Epithelial cell of prostate (primary cell): Measurements from ENCODE around the gene HOXB9.

Experiments
- DNase-seq: peaks from one replicate; pipeline ENCODE4 v3.0.0-alpha.2; 2011; ENCODE audit warnings: low read depth, low spot score
- H3K27ac ChIP-seq: fragments of 450-650 bp; 2 replicates; pipeline ENCODE4 v1.5.1; 2017; ENCODE audit warnings: mild to moderate bottlenecking

Gene HOXB9

DNA sequence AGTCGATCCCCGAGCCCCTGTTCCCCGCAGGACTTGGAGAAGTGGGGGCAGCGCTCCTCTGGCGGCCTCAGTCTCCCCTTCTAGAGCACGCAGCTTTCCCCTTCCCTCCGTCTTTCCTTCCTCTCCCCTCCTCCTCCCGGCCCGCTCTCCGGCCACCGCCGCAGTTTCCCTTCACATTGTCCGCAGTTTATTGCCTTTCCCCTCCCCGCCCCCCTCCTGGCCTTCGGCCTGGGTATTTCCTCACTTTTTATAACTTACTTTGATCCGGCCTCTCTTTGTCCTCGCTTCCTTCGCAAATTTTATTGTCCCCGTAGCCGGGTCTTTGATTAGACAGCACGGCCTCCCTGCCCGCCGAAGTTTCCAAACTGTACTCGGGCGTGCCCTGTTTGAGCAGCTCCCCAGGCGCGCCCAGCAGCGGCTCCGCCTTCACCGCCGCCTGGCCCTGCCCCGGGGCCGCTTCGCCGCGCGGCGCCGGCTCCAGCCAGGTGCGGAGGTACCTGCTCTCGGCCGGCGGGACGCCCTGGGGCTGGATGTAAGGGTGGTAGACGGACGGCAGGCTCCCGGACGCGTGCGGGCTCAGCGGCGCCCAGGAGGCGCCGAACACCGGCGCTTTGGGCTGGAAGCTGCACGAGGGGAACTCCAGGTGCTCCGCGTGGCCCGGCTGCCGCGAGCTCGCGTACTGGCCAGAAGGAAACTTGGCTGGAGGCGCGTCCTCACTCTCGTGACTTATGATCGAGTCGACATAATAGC is 488 bp downstream of the HOXB9 start:
- no peak for DNase-seq
- H3K27ac ChIP-seq, result peak overlapping the region; percentile 48

DNA sequence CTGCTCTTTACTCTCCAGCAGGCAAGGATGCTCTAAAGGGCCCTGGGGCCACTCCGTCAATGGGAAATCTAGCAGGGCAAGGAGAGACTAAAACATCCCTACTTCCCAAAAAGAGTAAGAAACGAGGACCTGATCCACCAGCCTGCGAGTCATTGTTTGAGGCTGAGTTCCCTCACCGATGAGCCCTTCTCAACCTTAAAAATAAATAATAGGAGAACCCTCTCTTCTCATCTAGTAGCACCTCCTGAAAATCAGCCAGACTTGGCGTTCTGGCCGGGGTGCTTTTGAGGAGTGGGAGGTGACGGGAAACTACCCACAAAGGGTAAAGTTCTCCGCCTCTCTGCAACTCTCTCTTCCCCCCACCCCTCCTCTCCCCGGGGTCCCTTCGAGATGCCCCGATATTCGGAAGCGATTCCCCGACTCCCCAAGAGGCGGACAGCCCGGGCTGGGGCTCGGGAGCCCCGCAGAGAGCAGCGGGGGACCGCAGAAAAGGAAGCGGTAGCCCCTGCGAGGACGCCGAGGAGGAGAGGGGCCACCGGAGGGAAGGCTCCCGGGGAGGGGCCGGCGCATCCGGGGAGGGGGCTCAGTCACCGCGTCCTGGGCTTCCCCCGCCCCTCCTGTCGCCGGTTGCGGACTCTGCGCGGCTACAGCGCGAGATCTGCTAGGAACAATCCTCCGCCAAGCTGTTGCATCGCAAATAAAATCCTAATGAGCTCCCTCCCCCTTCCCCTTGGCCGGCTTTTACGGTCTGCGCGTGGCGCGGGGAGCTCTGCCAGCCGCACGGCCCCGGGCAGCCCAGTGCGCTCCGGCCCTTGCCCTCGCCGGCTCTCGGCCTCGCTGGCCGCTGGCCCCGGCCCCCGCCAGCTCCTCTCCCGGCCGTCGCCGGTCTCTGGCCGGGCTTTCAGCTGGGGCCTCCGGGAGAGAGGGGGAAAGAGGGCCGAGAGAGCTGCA is 1.3 kb downstream of the HOXB9 start:
- peak overlapping the region; percentile 48 for H3K27ac ChIP-seq
- DNase-seq, result no peak

DNA sequence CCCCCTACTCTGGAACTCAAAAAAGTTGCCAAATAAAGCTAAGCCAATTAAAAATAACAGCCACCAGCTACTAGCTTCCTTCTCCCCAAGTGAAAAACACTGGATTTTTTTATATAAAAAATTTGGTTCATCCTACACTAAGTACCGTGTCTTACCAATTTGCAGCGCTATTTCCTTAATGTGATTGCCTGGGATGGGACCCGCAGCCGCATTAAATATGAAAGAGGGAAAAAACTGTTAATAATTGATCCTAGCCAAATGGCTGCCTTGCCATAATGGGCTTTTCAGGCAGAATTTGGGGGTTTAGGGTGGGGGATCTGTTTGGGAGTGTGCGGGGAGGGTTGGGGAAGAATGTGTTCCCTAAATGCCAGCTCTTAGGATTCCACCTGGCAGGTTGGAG is 2.0 kb downstream of the HOXB9 start:
- DNase-seq, result no peak
- H3K27ac ChIP-seq, result no peak overlapping the region

DNA sequence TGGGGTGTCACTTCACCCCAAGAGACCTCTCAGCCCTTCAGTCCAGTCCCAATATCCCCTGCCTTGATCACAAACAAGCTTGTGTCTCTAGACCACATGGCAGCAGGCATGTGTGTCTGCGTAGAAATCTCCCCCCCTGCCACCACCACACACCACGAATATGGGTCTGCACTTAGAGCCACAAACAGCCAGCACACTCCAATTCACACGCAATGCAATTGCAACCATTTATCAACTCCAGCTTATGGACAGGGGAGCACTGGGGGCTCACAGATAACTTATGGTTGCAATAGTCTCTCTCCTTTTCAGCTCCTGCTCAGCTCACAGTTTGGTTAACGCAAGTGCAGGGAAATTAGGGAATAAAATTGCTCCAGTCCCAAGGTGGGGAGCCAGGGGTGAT is 2.6 kb downstream of the HOXB9 start:
- DNase-seq, result no peak
- H3K27ac ChIP-seq, result no peak overlapping the region

GRCh38 chr17:48622857-48623256 is 3.3 kb downstream of the HOXB9 start:
- no peak for DNase-seq
- H3K27ac ChIP-seq, result no peak overlapping the region

DNA sequence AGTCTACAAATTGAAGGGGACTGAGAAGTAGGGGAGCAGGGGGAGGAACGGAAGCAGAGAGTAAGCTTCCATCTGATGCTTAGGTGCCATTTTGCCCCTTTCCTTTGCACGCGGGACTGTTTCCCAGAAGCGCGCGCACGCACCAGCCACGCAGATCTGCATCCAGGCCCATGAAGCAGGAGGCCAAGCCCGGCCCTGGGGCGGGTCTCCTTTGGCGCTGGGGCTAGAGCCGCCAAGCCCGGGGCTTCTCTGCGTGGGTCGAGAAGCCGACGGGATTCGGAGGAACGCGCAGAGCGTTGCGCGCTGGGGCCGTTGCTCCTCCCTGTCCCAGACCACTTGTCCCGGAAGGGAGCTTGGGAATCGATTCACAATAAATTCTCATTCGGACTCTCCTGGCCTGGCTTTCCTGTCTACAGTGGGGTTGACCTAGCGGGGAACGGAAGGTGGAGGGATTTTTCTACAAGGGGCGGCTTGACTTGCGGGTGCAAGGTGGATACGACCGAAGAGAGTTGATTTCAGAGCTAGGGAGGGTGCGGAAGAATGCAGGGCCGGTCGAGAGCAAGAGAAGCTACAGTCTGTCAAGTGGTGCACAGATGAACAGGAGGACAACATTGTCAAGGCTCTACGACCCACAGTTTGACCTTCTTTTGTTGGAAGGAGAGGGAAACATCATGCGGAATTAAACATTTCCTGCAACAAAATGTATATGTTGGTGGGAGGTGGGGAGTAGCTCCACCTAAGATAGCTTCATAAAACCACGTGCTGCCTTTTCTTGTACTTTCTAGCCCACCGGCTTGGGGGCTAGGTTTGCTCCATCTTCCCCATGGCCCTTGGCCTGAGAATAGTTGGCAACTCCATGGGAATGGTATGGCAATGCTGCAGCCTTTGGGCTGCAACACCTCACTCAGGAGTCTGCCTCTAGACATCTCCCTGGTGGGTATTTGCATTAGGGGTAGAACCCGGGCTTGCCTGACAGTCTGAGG is 4.5 kb downstream of the HOXB9 start:
- DNase-seq, result no peak
- no peak overlapping the region for H3K27ac ChIP-seq

DNA sequence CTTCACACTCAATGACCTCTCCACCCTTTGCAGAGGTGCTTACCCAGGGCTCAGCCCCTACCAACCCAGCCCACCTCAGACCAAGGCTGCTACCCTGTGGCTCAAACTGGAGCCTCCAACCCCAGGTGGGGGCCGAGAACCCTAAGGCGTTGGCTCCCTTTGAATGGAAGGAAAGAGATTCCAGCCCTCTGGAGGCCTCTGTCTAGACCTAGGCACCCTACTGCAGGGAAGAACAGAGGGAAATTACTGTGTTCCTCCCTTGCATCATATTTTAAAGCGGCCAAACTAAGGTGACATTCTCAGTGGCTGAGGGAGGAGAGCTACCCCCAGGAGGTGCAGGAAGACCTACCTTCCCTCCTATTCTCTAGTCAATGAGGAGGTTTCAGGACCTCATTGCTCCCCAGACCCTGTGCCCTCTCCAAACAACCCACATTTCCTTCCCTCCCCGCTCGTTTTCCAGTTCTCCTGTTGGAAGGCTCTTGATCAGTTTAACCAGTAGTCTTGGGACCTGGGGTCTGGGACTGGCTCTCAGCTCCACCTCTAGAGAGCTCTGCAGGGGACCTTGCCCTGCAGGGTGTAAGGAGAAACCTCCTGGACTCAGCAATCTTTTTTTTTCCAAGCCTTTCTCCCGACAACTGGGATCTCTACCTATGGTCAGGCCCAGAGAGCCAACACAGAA is 5.6 kb downstream of the HOXB9 start:
- no peak overlapping the region for H3K27ac ChIP-seq
- no peak for DNase-seq

- no peak overlapping the region for H3K27ac ChIP-seq
- no peak for DNase-seq
Measured at GRCh38 chr17:48619826-48620449, 6.2 kb downstream of the HOXB9 start.

DNA sequence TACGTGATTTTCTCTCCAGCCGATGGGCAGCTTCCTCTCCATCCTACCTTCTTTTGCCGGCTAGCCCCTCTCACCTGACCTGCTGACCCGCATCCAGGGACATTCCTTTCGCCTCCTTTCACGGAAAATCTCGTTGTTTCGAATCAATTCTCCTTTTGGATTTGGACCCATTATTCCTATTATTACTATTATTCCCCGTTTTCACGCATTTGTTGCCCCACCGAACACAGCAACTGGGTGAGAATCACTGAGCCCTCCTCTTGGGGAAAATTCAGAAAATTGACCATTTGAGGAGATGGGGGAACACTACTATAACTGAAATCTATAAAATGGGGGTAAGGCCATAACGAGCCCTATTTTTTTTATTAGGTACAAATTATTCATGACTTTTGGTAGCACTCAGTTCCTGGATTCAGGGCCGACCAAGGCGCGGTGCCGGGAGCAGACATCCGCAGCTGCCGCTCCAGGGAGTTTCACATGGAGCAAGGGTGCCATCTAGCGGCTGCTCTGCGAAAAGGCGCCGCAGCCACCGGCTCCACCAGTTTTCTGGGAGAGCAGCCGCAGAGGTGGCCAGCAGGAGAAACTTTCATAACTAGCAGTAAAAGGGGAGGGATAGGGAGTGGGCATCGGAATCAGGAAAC is 7.8 kb downstream of the HOXB9 start:
- no peak overlapping the region for H3K27ac ChIP-seq
- DNase-seq, result peak; percentile 18

DNA sequence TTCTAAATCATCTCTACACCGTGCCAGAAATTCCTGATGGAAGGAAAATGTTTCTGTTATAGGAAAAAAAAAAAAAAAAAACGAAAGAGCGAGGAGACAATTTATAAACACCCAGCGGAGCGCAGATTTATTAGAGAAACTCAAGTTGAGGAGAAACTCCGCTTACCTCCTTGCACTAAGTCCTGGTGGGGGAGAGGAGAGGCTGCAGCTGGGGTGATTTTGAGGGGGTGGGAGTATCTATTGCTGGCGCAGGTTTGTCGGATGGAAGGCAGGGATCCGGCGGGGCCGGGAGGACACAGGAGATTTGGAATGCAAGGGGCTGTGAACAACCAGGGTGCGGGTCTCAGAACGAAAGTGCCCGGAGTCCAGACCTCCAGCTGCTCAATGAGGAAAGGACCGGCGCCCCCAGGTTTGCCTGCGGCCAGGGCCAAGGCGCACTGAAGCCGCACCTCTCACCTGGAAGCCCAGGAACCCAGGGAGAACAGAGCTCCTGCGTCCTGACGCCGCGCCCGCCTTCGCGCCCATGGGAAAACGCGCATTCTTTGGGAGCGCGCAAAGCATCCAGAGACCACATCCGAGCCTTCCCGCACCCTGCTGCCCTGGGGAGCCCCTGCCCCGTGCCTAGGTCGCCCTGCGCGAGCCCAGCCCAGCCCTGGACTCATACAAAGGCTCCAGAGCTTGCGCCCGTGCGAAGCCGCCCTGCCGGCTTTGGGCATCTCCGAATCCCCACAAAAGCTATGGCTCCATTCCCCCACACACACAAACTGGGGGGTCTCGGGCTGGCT is 8.5 kb downstream of the HOXB9 start:
- no peak overlapping the region for H3K27ac ChIP-seq
- no peak for DNase-seq

DNA sequence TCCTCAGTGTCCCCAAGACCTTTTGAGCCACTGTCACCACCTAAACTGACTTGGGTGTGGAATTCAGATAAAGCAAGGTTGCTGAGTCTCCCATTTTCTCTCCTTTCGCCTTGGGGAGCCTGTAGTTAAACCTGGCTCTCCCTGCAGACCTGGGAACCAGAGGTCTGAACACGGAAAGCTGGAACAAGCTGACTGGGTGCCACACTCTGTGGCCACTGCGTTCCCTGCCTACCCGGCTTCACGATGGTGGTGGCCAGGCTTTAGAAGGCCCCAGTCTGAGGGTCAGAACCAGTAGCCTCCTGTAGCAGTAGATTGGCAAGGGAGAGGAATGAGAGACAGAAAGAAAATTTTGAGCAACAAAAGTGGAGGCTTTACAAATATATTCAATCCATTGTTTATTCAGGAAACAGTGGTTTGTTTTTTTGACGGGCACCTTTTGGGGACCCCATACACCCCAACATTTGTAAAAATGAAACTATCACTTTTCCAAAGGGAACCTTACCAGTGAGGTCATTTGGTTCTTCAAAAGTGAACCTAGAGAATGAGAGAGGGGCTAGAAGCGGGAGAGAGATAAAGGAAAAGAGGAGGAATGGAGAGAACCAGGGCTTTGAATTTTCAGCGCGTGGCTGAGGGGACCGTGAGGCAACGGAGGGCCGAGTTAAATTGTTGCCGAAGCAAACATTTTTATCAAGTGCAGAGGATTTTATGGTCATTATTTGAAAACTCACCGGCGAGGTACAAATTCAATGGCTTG is 9.3 kb downstream of the HOXB9 start:
- no peak for DNase-seq
- no peak overlapping the region for H3K27ac ChIP-seq

DNA sequence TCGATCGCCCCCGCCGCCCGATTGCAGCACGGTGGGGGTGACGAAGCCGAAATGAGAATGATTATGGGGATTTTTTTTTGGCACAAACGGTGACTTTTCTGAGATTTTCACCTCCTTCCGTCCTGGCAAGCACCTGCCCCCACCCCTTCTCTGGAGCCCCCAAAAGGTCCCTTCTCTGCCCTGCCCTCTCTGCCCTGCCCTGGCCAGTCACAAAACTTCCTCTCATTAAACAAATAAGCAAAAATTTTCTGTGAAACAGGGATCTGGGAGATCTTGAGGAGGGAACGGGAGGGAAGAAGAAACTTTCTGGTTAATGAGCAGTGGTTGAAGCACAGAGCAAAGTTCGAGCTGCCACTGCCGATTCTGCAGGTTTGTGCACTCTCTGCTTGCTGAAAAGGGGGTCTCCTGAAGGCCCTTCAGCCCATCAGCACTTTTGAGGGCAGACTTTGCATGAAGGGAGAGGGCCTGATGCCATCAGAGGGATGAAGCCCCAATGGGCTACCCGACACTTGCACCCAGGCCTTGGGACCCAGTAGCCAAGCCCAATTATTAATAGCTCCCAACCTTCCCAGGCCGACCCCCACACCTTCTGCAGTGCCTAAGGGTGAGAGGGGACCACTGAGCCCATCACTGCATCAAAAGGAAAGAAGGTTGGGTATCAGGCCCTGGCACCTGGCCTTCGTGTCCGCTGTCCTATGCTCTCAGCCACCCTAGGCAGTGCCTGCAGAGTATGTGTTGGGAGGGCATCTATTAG is 10.0 kb downstream of the HOXB9 start:
- no peak overlapping the region for H3K27ac ChIP-seq
- DNase-seq, result no peak

GRCh38 chr17:48615047-48615962 is 10.9 kb downstream of the HOXB9 start, which contains the start of gene HOXB8:
Gene HOXB8, minus strand, starts transcription at chr17:48615292. Its CDS starts 588 bp downstream, at chr17:48614704.
- no peak for DNase-seq
- no peak within 1 kb of the TSS for H3K27ac ChIP-seq

DNA sequence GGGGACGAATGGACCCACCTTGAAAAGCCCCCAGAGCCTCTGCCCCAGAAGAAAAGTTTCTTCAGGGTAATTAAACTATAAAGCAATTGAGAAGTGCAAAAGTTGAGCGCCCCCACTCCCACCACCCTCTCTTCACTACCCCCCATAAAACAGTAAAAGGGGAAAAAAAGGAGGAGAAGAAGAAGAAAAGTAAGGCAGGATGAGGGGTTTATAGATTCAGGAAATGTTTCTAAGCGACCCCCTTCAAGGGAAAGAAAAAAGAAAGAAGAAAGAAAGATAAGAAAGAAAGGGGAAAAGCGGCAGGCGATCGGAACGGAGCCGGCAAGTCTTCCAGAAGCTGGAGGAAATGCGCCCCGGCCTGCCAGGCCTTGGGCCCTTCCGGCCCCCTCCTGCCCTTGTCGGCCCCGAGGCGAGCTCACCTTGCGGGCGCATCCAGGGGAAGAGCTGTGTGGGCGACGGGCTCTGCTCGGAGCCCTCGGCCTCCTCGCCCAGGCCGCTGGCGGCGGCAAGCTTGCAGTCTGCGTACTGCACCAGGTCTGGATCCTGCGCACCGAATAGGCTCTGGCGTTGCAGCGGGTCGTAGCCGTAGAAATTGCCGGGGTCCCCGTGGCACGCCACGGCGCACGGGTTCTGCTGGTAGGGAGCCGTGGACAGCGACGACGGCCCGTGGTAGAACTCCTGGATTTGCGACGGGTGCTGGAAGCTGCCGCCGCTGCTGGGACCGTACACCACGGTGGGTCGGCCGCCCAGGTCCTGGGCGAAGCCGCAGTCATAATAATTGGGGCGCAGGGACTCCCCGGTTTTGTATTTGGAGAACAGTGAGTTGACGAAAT is 12.1 kb downstream of the HOXB9 start:
- H3K27ac ChIP-seq, result no peak overlapping the region
- DNase-seq, result no peak
